Mammary epithelial cell (primary cell): ENCODE measurements around the gene OR10H1.

Experiments used
- EZH2 ChIP-seq: IDR thresholded peaks from 2 replicates; pipeline ENCODE4 v1.6.1; 2012; ENCODE audit warnings: low read length, inconsistent platforms, borderline replicate concordance
- TF ChIP-seq, protein P1 (sequence below), 2 donors: IDR thresholded peaks in 1 of 2; conservative IDR thresholded peaks in 1 of 2; 2 replicates each; pipeline ENCODE4 v1.5.1; 2011 to 2012; ENCODE audit warnings: inconsistent platforms in 2 of 2, low read length in 2 of 2, mild to moderate bottlenecking in 2 of 2, control low read depth in 1 of 2, low read depth in 1 of 2; ENCODE audit not compliant: insufficient read depth in 1 of 2; ENCODE audit errors: extremely low read depth in 1 of 2

DNA sequence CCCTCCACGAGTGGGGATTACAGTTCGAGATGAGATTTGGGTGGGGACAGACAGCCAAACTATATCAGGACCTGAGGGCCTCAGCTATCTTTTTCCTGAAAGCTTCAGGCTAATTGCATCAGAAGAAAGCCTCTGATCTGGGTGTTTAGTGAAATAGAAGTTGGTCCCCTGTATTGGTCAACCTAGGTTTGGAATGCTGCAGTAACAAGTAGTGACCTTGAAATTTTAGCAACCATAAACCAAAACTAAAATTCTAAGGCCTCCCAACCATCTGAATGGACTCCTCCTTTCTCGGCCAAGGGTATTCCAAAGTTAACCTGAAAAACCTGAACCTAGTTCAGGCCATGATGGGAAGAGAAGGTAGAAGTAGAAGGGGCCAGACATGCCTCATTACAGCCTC lies 34.9 kb upstream of the OR10H1 start:
- TF ChIP-seq, protein P1, sequence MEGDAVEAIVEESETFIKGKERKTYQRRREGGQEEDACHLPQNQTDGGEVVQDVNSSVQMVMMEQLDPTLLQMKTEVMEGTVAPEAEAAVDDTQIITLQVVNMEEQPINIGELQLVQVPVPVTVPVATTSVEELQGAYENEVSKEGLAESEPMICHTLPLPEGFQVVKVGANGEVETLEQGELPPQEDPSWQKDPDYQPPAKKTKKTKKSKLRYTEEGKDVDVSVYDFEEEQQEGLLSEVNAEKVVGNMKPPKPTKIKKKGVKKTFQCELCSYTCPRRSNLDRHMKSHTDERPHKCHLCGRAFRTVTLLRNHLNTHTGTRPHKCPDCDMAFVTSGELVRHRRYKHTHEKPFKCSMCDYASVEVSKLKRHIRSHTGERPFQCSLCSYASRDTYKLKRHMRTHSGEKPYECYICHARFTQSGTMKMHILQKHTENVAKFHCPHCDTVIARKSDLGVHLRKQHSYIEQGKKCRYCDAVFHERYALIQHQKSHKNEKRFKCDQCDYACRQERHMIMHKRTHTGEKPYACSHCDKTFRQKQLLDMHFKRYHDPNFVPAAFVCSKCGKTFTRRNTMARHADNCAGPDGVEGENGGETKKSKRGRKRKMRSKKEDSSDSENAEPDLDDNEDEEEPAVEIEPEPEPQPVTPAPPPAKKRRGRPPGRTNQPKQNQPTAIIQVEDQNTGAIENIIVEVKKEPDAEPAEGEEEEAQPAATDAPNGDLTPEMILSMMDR (conservative IDR thresholded peaks at IDR 0.05 in 1 of 2, IDR thresholded peaks at IDR 0.05 in 1 of 2; ENCODE audit: extremely low read depth in 1 of 2, insufficient read depth in 1 of 2, low read depth in 1 of 2, low read length in 2 of 2) = no peak
- TF ChIP-seq EZH2 = no peak
